ENCODE data around the gene ANGPT4.

ANGPT4 gene

GRCh38 chr20:845941-846893, 69.9 kb downstream of the ANGPT4 start:
- DNase-seq (ENCODE audit: low read depth in 2 of 3, low spot score in 2 of 3), result no peak

GRCh38 chr20:845226-845868, 70.8 kb downstream of the ANGPT4 start:
- no peak for DNase-seq (ENCODE audit: low read depth in 2 of 3, low spot score in 2 of 3)

GRCh38 chr20:844473-845225, 71.5 kb downstream of the ANGPT4 start:
- DNase-seq (ENCODE audit: low read depth in 2 of 3, low spot score in 2 of 3), result peak in 2 of 3 experiments; percentile 57 to 67

- DNase-seq (ENCODE audit: low read depth in 2 of 3, low spot score in 2 of 3), result no peak
Observed at GRCh38 chr20:843912-844311, 72.2 kb downstream of the ANGPT4 start.

- DNase-seq (ENCODE audit: low read depth in 2 of 3, low spot score in 2 of 3), result no peak
Observed at GRCh38 chr20:842547-842940, 73.6 kb downstream of the ANGPT4 start.

- DNase-seq (ENCODE audit: low read depth in 2 of 3, low spot score in 2 of 3), result no peak
Observed at GRCh38 chr20:841568-842546, 74.3 kb downstream of the ANGPT4 start.

- no peak for DNase-seq (ENCODE audit: low read depth in 2 of 3, low spot score in 2 of 3)
Observed at GRCh38 chr20:840858-841567, 75.1 kb downstream of the ANGPT4 start.

GRCh38 chr20:840503-840857, 75.7 kb downstream of the ANGPT4 start:
- DNase-seq (ENCODE audit: low read depth in 2 of 3, low spot score in 2 of 3), result no peak

- no peak for DNase-seq (ENCODE audit: low read depth in 2 of 3, low spot score in 2 of 3)
Observed at GRCh38 chr20:839626-840025, 76.5 kb downstream of the ANGPT4 start.

- DNase-seq (ENCODE audit: low read depth in 2 of 3, low spot score in 2 of 3), result no peak
Observed at GRCh38 chr20:839015-839414, 77.1 kb downstream of the ANGPT4 start.

- DNase-seq (ENCODE audit: low read depth in 2 of 3, low spot score in 2 of 3), result no peak
Observed at GRCh38 chr20:836190-836589, 79.9 kb downstream of the ANGPT4 start.

GRCh38 chr20:835608-836045, 80.5 kb downstream of the ANGPT4 start:
- no peak for DNase-seq (ENCODE audit: low read depth in 2 of 3, low spot score in 2 of 3)

- DNase-seq (ENCODE audit: low read depth in 2 of 3, low spot score in 2 of 3), result no peak
Observed at GRCh38 chr20:834151-834746, 81.9 kb downstream of the ANGPT4 start.

GRCh38 chr20:833450-834150, 82.5 kb downstream of the ANGPT4 start, which contains the start of gene FAM110A:
Gene FAM110A, plus strand, starts transcription at chr20:833715. Its CDS starts 11,090 bp downstream, at chr20:844805.
- peak; percentile 83 to 85 (median 84) for DNase-seq (ENCODE audit: low read depth in 2 of 3, low spot score in 2 of 3)

GRCh38 chr20:833121-833449, 83.0 kb downstream of the ANGPT4 start:
- no peak for DNase-seq (ENCODE audit: low read depth in 2 of 3, low spot score in 2 of 3)

- DNase-seq (ENCODE audit: low read depth in 2 of 3, low spot score in 2 of 3), result no peak
Observed at GRCh38 chr20:831956-832355, 84.2 kb downstream of the ANGPT4 start.

GRCh38 chr20:831251-831650, 84.9 kb downstream of the ANGPT4 start:
- no peak for DNase-seq (ENCODE audit: low read depth in 2 of 3, low spot score in 2 of 3)

GRCh38 chr20:830011-830521, 86.1 kb downstream of the ANGPT4 start:
- no peak for DNase-seq (ENCODE audit: low read depth in 2 of 3, low spot score in 2 of 3)

- DNase-seq (ENCODE audit: low read depth in 2 of 3, low spot score in 2 of 3), result no peak
Observed at GRCh38 chr20:829551-829950, 86.6 kb downstream of the ANGPT4 start.

Measured in activated CD8-positive, alpha-beta memory T cell treated with anti-CD3 and anti-CD28 coated beads for 48 hours (primary cell).